Trophoblast cell (in vitro differentiated cells and primary cell): ENCODE measurements around the gene FASN.

Source experiments
- DNase-seq, 2 donors: peaks; one replicate each; pipeline ENCODE4 v3.0.0-alpha.2; 2016
- H2AFZ ChIP-seq: 2 replicates; pipeline ENCODE4 v1.6.1; 2013; ENCODE audit warnings: low read length, moderate library complexity, mild to moderate bottlenecking; ENCODE audit not compliant: insufficient read depth, poor library complexity
- H2AK5ac ChIP-seq: 2 replicates; pipeline ENCODE4 v1.6.1; 2013; ENCODE audit warnings: mild to moderate bottlenecking, low read length
- H2BK120ac ChIP-seq: 2 replicates; pipeline ENCODE4 v1.6.1; 2013; ENCODE audit warnings: low read length, mild to moderate bottlenecking, moderate library complexity; ENCODE audit not compliant: insufficient read depth, poor library complexity
- H2BK12ac ChIP-seq: 2 replicates; pipeline ENCODE4 v1.6.1; 2013; ENCODE audit warnings: mild to moderate bottlenecking, low read length, moderate library complexity
- H2BK5ac ChIP-seq: 2 replicates; pipeline ENCODE4 v1.6.1; 2013; ENCODE audit warnings: low read length, low read depth, moderate library complexity, mild to moderate bottlenecking; ENCODE audit not compliant: poor library complexity
- H3K14ac ChIP-seq: 2 replicates; pipeline ENCODE4 v1.6.1; 2013; ENCODE audit warnings: mild to moderate bottlenecking, low read length
- H3K18ac ChIP-seq: 2 replicates; pipeline ENCODE4 v1.6.1; 2013; ENCODE audit warnings: mild to moderate bottlenecking, low read length
- H3K23ac ChIP-seq: 2 replicates; pipeline ENCODE4 v1.6.1; 2013; ENCODE audit warnings: low read length
- H3K27ac ChIP-seq: 2 replicates; pipeline ENCODE4 v1.5.1; 2013; ENCODE audit warnings: low read depth, mild to moderate bottlenecking, inconsistent platforms, low read length, moderate library complexity
- H3K27me3 ChIP-seq: 2 replicates; pipeline ENCODE4 v1.6.1; 2013; ENCODE audit warnings: inconsistent platforms, mild to moderate bottlenecking, low read length, moderate library complexity; ENCODE audit not compliant: insufficient read depth
- H3K36me3 ChIP-seq, 2 experiments: 1 replicate in 1 of 2; 2 replicates in 1 of 2; pipeline ENCODE4 v1.6.1; 2013; ENCODE audit warnings: low read length in 2 of 2, mild to moderate bottlenecking in 2 of 2, moderate library complexity in 1 of 2; ENCODE audit not compliant: insufficient read depth in 2 of 2, control insufficient read depth in 1 of 2
- H3K4ac ChIP-seq: 2 replicates; pipeline ENCODE4 v1.6.1; 2013; ENCODE audit warnings: low read depth, mild to moderate bottlenecking, low read length, moderate library complexity
- H3K4me1 ChIP-seq, 2 experiments: 1 replicate in 1 of 2; 2 replicates in 1 of 2; pipeline ENCODE4 v1.6.1; 2013; ENCODE audit warnings: low read length in 2 of 2, mild to moderate bottlenecking in 2 of 2, moderate library complexity in 1 of 2; ENCODE audit not compliant: insufficient read depth in 2 of 2, control insufficient read depth in 1 of 2
- H3K4me2 ChIP-seq: 2 replicates; pipeline ENCODE4 v1.6.1; 2013; ENCODE audit warnings: inconsistent platforms, mild to moderate bottlenecking, low read length, moderate library complexity
- H3K4me3 ChIP-seq: 2 replicates; pipeline ENCODE4 v1.5.1; 2013; ENCODE audit warnings: mild to moderate bottlenecking, low read depth, low read length, inconsistent platforms
- H3K79me1 ChIP-seq: one replicate; pipeline ENCODE4 v1.6.1; 2013; ENCODE audit warnings: low read length
- H3K79me2 ChIP-seq: 2 replicates; pipeline ENCODE4 v1.6.1; 2013; ENCODE audit warnings: low read length, mild to moderate bottlenecking; ENCODE audit not compliant: control insufficient read depth, insufficient read depth, poor library complexity
- H3K9ac ChIP-seq: 2 replicates; pipeline ENCODE4 v1.6.1; 2013; ENCODE audit warnings: mild to moderate bottlenecking, low read length
- H3K9me3 ChIP-seq: 2 replicates; pipeline ENCODE4 v1.6.1; 2013; ENCODE audit warnings: low read depth, mild to moderate bottlenecking, control low read depth, inconsistent platforms, low read length; ENCODE audit not compliant: insufficient read depth
- H4K12ac ChIP-seq: 2 replicates; pipeline ENCODE4 v1.6.1; 2013; ENCODE audit warnings: low read depth, mild to moderate bottlenecking, low read length, moderate library complexity
- H4K8ac ChIP-seq: 2 replicates; pipeline ENCODE4 v1.6.1; 2013; ENCODE audit warnings: low read depth, mild to moderate bottlenecking, low read length, moderate library complexity
- H4K91ac ChIP-seq: one replicate; pipeline ENCODE4 v1.6.1; 2013; ENCODE audit warnings: low read depth, mild to moderate bottlenecking, low read length, moderate library complexity
- WGBS: extraction: QIAGEN DNeasy Blood & Tissue Kit; methylation state at CpG from one replicate; pipeline ENCODE4 v1.1.7; 2013; ENCODE audit warnings: missing lambda C conversion rate; ENCODE audit not compliant: insufficient read length, insufficient coverage; ENCODE audit errors: extremely low coverage; 5-methylcytosine and 5-hydroxymethylcytosine counted together

FASN gene

DNA sequence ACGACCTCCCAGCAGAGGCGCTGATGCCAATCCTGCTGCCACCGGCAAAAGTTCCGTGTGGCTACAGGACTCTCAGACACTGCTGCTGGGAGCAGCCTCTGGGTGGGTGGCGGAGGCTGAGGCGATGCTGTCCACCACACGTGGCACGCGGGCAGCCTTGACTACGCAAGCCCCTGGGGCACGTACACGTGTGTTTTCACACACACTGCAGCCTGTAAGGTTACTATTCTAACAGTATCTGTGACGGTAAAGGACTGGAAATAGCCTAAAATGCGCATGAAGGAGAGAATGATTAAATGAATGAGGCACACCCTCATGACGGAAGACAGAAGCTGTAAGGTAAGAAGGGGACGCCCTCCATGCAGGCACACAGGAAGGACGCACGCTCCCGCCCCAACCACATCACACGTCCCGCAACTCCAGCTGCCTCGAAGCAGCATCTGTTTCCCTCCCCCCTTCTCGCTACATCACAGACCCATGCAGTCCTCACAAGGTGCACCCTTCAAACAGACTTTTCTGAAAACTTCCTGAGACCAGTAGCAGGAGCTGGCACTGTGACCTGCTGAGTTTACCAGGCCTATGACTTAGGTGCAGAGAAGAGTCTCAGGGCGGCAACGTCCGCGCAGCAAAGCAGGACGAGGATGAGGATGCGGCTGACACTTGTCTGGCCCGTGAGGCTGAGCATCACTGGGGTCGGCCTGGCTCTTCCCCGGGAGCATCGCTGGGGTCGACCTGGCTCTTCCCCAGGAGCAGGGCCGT is 28.7 kb upstream of the FASN start:
- peaks cover 8% of the 10 kb centered on the region in 2 experiments for H3K4me1 ChIP-seq
- peaks cover 9 to 11% of the 10 kb centered on the region in 2 experiments for H3K36me3 ChIP-seq
- H2AK5ac ChIP-seq, result no peak overlapping the region
- no peak overlapping the region for H2BK120ac ChIP-seq
- no peak overlapping the region for H3K9ac ChIP-seq
- no peaks in the 10 kb centered on the region for H3K9me3 ChIP-seq
- no peak overlapping the region for H3K4ac ChIP-seq
- H4K12ac ChIP-seq, result no peak overlapping the region
- no peaks in the 10 kb centered on the region for H3K79me2 ChIP-seq
- no peak overlapping the region for H4K91ac ChIP-seq
- H2BK12ac ChIP-seq, result no peak overlapping the region
- no CpG with 5 or more reads among the region's 35 CpGs for WGBS
- H3K4me3 ChIP-seq, result no peak overlapping the region
- H3K79me1 ChIP-seq, result no peaks in the 10 kb centered on the region
- no peak overlapping the region for H3K4me2 ChIP-seq
- no peak overlapping the region for H3K27ac ChIP-seq
- H3K27me3 ChIP-seq, result no peaks in the 10 kb centered on the region
- H3K23ac ChIP-seq, result no peak overlapping the region
- H2AFZ ChIP-seq, result no peak overlapping the region
- H3K14ac ChIP-seq, result no peak overlapping the region
- H3K18ac ChIP-seq, result no peak overlapping the region
- H2BK5ac ChIP-seq, result no peak overlapping the region
- H4K8ac ChIP-seq, result no peak overlapping the region
- no peak for DNase-seq

DNA sequence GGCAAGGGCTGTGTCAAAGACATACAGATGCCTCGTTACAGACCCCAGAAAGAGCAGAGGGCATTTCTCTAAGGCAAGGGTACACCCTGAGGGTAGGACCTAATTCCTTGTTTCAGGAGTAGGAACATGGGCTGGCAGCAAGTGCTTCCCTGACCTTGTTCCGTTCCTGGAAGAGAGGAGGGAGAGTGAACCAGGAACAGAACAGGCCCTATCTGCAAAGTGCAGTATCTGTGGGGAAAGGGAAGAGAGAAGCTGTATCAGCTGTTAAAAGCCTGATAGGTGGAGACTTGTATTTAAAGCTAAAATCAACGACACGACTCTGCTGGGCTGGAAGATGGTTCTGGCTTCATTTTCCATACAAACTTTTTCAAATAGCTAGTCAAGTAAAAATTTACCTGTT is 26.1 kb upstream of the FASN start:
- Histone ChIP-seq H2BK120ac (no peak overlapping the region), H2AFZ (no peak overlapping the region), H2BK5ac (no peak overlapping the region), H4K8ac (no peak overlapping the region), H2BK12ac (no peak overlapping the region), H3K4me1 (peaks cover 14 to 15% of the 10 kb centered on the region in 2 experiments), H3K4me2 (no peak overlapping the region), H3K18ac (no peak overlapping the region), H3K23ac (no peak overlapping the region), H2AK5ac (no peak overlapping the region), H4K91ac (no peak overlapping the region), H3K4me3 (no peak overlapping the region), H3K9me3 (no peaks in the 10 kb centered on the region), H3K79me2 (no peaks in the 10 kb centered on the region), H3K36me3 (peaks cover 9 to 11% of the 10 kb centered on the region in 2 experiments), H3K4ac (no peak overlapping the region), H3K9ac (no peak overlapping the region), H3K27ac (no peak overlapping the region), H3K79me1 (no peaks in the 10 kb centered on the region), H3K14ac (no peak overlapping the region), H3K27me3 (no peaks in the 10 kb centered on the region), H4K12ac (no peak overlapping the region)
- WGBS, result no CpG with 5 or more reads among the region's 4 CpGs
- DNase-seq, result no peak

DNA sequence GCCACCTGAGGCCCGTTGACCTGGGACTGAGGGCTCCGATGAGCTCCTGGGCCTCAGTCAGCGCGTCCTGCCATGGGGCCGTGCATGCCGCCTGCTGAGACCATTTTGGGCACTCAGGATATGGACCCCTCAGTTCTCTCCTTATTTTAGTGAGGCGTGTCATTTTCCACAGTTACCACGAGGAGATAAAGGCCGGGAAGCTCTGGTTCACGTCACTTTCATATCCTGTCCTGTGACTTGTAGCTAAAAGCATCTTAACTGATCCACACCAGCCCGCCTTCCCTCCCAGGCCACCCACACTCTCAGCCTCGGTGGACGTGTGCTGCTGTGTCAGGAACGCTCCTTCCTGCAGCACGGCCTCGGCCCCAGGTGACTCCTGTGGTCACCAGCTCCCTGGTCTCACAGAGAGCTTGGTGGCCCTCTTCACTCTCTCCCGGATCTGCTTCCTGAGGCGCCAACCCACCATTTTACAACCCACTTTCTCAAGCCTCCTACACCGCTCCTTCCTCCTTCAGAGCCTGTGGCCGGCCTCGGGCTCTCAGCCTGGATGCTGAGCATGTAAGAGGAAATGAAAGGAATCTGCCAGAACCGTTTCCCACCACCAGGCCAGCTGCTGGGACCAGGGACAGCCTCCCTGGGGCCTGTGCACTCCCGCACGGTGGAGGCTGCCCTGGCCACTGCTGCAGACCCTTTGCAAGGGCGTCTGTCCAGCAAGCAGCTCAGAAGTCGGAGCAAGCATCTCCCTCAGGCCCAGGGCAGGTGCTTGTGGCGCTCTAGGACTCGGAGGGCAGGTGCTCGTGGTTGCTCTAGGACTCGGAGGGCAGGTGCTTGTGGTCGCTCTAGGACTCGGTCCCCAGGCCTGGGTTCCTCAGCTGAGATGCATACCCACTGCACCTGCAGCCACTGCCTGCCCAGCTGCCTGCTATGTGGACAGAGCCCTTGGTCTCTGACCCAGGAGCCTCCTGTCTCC is 23.9 kb upstream of the FASN start:
- Histone ChIP-seq H3K4ac (no peak overlapping the region), H2BK5ac (no peak overlapping the region), H3K4me2 (no peak overlapping the region), H2BK120ac (no peak overlapping the region), H3K14ac (no peak overlapping the region), H3K27me3 (no peaks in the 10 kb centered on the region), H3K18ac (no peak overlapping the region), H2BK12ac (no peak overlapping the region), H4K12ac (no peak overlapping the region), H3K9me3 (no peaks in the 10 kb centered on the region), H3K9ac (no peak overlapping the region), H3K27ac (no peak overlapping the region), H2AK5ac (no peak overlapping the region), H2AFZ (no peak overlapping the region), H4K91ac (no peak overlapping the region), H3K4me3 (no peak overlapping the region), H3K23ac (no peak overlapping the region), H3K4me1 (peaks cover 18 to 24% of the 10 kb centered on the region in 2 experiments), H3K79me1 (no peaks in the 10 kb centered on the region), H4K8ac (no peak overlapping the region), H3K36me3 (no peaks in the 10 kb centered on the region), H3K79me2 (no peaks in the 10 kb centered on the region)
- no peak for DNase-seq
- WGBS, result no CpG with 5 or more reads among the region's 32 CpGs

DNA sequence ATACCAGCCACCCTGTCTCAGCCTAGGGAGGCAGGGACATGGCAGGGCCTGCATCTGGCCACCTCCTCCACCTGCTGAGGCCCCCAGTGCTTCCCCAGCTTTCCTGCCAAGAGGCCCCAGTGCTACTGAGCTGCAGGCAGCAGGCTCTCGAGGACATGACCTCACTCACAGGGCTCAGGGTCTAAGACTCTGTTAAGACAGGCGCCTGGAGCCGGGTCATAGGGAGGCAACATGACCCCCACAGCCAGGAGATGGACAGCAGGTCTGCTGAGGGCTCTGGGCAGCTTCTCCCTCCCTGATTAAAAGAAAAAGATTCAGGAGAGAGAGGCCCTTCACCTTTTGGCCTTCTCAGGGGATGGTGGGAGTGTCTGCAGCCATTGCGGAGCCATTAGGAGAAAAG is 23.2 kb upstream of the FASN start:
- no CpG with 5 or more reads among the region's 4 CpGs for WGBS
- no peaks in the 10 kb centered on the region for H3K36me3 ChIP-seq
- no peak overlapping the region for H3K14ac ChIP-seq

More for the DNA sequence above, 23.2 kb upstream of the FASN start:
- Histone ChIP-seq H2AK5ac (no peak overlapping the region), H3K9me3 (no peaks in the 10 kb centered on the region), H3K4ac (no peak overlapping the region), H3K4me3 (no peak overlapping the region), H3K4me1 (peaks cover 20 to 27% of the 10 kb centered on the region in 2 experiments), H3K23ac (no peak overlapping the region), H3K27ac (no peak overlapping the region), H3K18ac (no peak overlapping the region), H4K91ac (no peak overlapping the region), H3K27me3 (no peaks in the 10 kb centered on the region), H3K4me2 (no peak overlapping the region), H3K9ac (no peak overlapping the region), H4K8ac (no peak overlapping the region), H2BK12ac (no peak overlapping the region), H3K79me1 (no peaks in the 10 kb centered on the region), H4K12ac (no peak overlapping the region), H2AFZ (no peak overlapping the region), H3K79me2 (no peaks in the 10 kb centered on the region), H2BK5ac (no peak overlapping the region), H2BK120ac (no peak overlapping the region)
- no peak for DNase-seq
